ENCODE results near the gene C8B.

The C8B gene

DNA sequence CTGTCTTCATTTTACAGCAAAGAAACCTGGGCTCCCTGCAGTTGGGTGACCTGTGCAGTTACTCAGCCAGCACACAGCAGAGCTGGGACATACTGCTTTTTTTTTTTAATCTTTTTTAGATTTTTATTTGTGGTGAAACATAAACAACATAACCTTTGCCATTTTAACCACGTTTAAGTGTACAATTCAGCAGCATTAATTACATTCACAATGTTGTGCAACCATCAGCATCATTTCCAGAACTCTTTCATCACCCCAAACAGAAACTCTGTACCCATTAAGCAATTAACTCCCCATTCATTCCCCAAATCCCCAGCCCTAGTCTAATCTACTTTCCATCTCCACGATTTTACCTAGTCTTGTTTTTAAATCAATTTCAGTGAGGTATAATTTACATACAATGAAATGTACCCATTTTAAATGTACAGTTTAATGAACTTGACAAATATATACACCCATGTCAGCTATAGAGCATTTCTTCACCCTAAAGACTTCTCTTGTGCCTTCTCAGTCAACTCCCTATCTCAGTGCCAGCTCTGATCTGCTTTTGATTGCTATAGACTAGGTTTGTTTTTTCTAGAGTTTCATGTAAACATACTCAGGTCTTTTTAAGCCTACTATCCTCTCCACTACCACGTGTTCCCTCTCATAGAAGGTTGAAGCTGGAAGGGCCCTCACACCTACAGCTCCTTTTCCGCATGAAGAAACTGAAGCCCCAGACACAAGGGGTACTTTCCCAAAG is 37.8 kb upstream of the C8B start:
- TF ChIP-seq, protein P1, sequence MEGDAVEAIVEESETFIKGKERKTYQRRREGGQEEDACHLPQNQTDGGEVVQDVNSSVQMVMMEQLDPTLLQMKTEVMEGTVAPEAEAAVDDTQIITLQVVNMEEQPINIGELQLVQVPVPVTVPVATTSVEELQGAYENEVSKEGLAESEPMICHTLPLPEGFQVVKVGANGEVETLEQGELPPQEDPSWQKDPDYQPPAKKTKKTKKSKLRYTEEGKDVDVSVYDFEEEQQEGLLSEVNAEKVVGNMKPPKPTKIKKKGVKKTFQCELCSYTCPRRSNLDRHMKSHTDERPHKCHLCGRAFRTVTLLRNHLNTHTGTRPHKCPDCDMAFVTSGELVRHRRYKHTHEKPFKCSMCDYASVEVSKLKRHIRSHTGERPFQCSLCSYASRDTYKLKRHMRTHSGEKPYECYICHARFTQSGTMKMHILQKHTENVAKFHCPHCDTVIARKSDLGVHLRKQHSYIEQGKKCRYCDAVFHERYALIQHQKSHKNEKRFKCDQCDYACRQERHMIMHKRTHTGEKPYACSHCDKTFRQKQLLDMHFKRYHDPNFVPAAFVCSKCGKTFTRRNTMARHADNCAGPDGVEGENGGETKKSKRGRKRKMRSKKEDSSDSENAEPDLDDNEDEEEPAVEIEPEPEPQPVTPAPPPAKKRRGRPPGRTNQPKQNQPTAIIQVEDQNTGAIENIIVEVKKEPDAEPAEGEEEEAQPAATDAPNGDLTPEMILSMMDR (conservative IDR thresholded peaks at IDR 0.05; ENCODE audit: low read length): no peak
- no peak overlapping the region for H3K4me3 ChIP-seq (ENCODE audit: low read length)
- peak; percentile 28 for DNase-seq (ENCODE audit: low read depth)

DNA sequence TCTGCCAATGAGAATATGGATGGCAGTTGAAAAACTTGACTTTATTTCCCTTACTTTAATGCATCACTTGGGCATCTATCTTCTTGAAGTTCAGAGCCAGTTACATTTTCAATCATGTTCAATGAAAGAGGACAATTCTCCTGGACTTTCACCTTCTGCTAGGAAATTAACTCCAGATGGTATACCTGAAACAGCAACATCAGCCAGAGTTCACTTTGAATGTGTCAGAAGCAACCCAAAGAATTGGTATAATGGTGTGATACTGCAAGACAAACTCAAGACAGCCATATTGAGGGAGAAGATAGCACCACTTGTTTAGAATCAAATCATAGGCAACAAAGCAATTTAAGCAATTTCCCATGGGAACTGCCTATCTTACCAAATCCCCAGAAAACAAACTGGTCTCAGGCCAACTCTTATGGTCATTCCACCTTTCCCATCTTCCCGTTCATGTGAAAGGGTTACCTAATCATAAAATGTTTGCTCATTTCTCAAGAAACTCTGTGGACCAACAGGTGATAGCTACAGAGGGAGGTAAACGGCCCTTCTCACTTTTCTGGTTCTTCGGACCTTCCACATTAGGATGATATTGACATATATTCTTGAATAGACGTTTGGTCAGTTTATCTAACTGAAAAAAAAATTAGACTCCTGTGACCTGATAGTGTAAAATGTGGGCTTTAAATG is 29.7 kb upstream of the C8B start:
- TF ChIP-seq, protein P1 (conservative IDR thresholded peaks at IDR 0.05; ENCODE audit: low read length): no peak
- no peak for DNase-seq (ENCODE audit: low read depth)
- no peak overlapping the region for H3K4me3 ChIP-seq (ENCODE audit: low read length)

DNA sequence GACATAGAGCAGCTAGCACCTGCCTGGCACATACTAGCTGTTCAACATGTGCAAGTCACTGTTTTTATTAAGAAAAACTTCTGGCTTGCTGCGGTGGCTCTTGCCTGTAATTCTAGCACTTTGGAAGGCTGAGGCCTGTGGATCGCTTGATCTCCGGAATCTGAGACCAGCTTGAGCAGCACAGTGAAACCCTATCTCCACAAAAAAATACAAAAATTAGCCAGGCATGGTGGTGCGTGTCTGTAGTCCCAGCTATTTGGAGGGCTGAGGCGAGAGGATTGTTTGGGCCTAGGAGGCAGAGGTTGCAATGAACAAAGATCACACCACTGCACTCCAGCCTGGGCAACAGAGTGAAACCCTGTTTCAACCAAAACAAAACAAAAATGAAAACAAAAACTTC is 27.7 kb upstream of the C8B start:
- TF ChIP-seq, protein P1 (conservative IDR thresholded peaks at IDR 0.05; ENCODE audit: low read length): no peak
- no peak for DNase-seq (ENCODE audit: low read depth)
- no peak overlapping the region for H3K4me3 ChIP-seq (ENCODE audit: low read length)

DNA sequence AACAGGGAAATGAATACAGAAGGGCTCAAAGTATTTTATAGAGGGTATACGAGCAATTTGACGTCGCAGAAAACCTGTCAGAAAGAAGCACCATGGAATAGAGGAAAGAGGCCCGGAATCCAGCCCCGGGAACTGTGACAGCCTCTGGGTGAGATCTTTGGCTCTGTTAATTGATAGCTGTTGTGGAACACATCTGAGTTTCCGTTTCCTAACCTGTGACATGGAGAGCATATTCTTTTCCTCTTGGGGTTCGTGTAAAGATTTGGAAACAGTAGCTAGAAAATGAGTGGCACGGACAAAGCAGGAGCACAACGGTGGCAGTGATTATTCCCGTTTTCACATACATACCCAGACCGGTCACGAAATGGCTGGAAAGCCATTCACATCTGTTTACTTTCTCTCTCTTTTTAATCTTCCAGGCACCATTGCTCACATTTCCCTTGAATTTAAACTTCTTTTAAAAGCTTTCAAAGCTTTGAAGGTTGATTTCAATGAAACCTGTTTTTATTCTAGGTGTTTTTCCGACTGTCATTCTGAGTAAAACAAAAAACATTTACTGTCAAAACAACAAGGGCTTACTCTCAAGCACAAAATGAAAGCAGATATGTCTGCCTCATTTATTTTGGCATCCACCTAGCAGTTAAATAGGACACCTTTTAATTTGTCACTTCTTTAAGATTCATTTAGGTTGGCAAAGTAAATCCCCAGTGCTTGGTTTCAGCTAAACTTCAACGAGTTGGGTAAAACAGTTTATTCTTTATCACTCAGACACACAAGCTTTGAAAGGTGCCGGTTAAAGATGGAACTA is 26.7 kb upstream of the C8B start:
- DNase-seq (ENCODE audit: low read depth): no peak
- TF ChIP-seq, protein P1 (conservative IDR thresholded peaks at IDR 0.05; ENCODE audit: low read length): no peak
- H3K4me3 ChIP-seq (ENCODE audit: low read length): no peak overlapping the region

DNA sequence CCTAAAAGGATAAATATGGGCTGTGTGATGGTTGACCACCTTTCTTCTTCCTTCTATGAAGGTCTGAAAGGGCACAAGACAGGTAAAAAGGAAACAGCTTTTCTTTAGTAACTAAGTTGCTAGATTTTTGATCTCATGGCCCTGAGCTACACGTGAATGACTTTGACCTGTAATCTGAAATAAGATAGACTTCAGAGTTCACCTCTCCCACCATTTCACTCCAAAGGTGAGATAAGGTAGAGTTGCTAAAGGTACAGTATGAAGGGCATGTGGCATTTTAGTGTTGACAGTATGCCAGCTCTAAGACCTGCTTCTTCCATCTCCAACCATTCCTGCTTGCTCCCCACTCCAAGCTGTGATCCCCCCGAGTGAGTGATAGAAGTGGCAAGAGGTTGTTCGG is 25.8 kb upstream of the C8B start:
- no peak for DNase-seq (ENCODE audit: low read depth)
- TF ChIP-seq, protein P1 (conservative IDR thresholded peaks at IDR 0.05; ENCODE audit: low read length): no peak
- no peak overlapping the region for H3K4me3 ChIP-seq (ENCODE audit: low read length)

DNA sequence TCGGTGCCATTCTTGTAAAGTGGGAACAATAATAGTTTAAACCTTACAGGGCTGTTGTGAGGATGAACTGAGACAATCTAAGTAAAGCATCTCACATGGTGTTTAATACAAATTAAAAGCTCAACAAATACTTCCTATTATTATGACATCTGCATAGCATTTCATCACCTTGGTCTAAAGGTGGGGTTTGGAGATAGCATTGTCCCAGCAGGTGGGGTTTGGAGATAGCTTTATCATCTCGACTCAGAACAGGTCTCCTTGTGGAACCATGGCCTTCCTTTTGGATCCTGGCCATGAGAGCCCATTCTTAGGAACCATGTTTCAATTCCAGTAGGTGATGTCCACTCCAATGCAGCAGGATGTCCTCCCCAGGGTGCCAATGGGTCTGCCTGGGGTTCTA is 20.6 kb upstream of the C8B start:
- DNase-seq (ENCODE audit: low read depth): no peak
- TF ChIP-seq, protein P1 (conservative IDR thresholded peaks at IDR 0.05; ENCODE audit: low read length): no peak
- no peak overlapping the region for H3K4me3 ChIP-seq (ENCODE audit: low read length)
